ENCODE measurements around the gene CCL28. TPM values are rescaled to one million over a fixed set of nuclear protein-coding genes. Genes with fewer than 3 reads are reported as not detected.
A peak's percentile ranks its signal among the peaks of the same experiment; 100 is the strongest.

CCL28 gene
- total and polyA plus RNA-seq, 9 of the 15 experiments (the other 6 are each of a cell fraction or from before 2014, with no cell fraction given) = not detected

DNA sequence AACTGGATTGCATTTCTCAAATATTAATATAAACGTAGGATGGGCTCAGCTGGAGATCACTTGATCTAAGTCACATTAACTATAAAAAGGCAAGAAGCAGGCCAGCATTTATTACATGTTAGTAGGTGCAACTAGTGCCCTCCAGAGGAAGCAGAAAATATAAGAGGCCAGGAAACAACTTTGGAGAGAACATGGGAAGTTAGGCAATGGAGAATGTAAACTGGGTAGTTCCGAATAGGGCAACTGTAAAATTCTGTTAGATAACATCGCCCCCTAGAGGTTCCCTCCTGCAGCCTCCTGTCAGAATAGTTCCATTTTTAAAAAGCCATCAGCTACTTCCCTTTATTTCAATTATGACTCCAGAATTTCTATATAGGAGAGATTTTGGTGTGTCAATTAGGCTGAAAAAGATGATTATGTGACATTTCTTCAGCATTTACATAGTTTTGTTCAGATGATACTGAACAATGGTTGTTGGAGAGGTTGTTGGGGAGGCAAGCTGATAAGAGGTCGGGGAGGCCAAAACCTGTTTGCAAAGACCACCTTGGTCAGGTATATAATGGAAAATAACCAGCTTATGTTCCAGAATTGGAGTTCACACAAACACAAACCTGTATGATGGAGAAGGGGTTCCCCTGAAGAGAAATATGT, 22.4 kb downstream of the CCL28 start (continued):
- TF ChIP-seq MXI1 (IDR thresholded peaks at IDR 0.05; ENCODE audit: low read depth, low read length) = no peak
- no peak for TF ChIP-seq ZNF561 (CRISPR knock-in tag; conservative IDR thresholded peaks at IDR 0.05)
- TF ChIP-seq, protein P1, sequence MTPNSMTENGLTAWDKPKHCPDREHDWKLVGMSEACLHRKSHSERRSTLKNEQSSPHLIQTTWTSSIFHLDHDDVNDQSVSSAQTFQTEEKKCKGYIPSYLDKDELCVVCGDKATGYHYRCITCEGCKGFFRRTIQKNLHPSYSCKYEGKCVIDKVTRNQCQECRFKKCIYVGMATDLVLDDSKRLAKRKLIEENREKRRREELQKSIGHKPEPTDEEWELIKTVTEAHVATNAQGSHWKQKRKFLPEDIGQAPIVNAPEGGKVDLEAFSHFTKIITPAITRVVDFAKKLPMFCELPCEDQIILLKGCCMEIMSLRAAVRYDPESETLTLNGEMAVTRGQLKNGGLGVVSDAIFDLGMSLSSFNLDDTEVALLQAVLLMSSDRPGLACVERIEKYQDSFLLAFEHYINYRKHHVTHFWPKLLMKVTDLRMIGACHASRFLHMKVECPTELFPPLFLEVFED (CRISPR knock-in tag; conservative IDR thresholded peaks at IDR 0.05) = no peak
- TF ChIP-seq GATAD2B (IDR thresholded peaks at IDR 0.05; ENCODE audit: borderline replicate concordance) = no peak
- TF ChIP-seq ZNF311 (CRISPR knock-in tag; IDR thresholded peaks at IDR 0.05) = no peak
- TF ChIP-seq MYNN (IDR thresholded peaks at IDR 0.05) = no peak
- no peak for TF ChIP-seq MYNN (CRISPR knock-in tag; IDR thresholded peaks at IDR 0.05)
- no peak for TF ChIP-seq ZFP30 (CRISPR knock-in tag; IDR thresholded peaks at IDR 0.05; ENCODE audit: borderline replicate concordance)
- no peak for TF ChIP-seq RUNX1 (IDR thresholded peaks at IDR 0.05; ENCODE audit: low read depth)
- TF ChIP-seq ELF1 (tag; IDR thresholded peaks at IDR 0.05) = no peak
- TF ChIP-seq ELF2 (CRISPR knock-in tag; IDR thresholded peaks at IDR 0.05) = no peak
- TF ChIP-seq BRF1 (IDR thresholded peaks at IDR 0.05; ENCODE audit: borderline replicate concordance, extremely low read depth, insufficient read length) = no peak
- TF ChIP-seq ZC3H8 (IDR thresholded peaks at IDR 0.05) = no peak
- TF ChIP-seq MAZ (CRISPR knock-in tag; conservative IDR thresholded peaks at IDR 0.05 in 1 of 2, IDR thresholded peaks at IDR 0.05 in 1 of 2) = peak in 1 of 2 experiments; percentile 51; a peak in 2 of 4 replicates
- TF ChIP-seq STAT5A (IDR thresholded peaks at IDR 0.05; ENCODE audit: borderline replicate concordance, low read length) = no peak
- TF ChIP-seq NFE2L1 (tag; IDR thresholded peaks at IDR 0.05; ENCODE audit: borderline replicate concordance, low read depth) = no peak
- TF ChIP-seq, protein P2, sequence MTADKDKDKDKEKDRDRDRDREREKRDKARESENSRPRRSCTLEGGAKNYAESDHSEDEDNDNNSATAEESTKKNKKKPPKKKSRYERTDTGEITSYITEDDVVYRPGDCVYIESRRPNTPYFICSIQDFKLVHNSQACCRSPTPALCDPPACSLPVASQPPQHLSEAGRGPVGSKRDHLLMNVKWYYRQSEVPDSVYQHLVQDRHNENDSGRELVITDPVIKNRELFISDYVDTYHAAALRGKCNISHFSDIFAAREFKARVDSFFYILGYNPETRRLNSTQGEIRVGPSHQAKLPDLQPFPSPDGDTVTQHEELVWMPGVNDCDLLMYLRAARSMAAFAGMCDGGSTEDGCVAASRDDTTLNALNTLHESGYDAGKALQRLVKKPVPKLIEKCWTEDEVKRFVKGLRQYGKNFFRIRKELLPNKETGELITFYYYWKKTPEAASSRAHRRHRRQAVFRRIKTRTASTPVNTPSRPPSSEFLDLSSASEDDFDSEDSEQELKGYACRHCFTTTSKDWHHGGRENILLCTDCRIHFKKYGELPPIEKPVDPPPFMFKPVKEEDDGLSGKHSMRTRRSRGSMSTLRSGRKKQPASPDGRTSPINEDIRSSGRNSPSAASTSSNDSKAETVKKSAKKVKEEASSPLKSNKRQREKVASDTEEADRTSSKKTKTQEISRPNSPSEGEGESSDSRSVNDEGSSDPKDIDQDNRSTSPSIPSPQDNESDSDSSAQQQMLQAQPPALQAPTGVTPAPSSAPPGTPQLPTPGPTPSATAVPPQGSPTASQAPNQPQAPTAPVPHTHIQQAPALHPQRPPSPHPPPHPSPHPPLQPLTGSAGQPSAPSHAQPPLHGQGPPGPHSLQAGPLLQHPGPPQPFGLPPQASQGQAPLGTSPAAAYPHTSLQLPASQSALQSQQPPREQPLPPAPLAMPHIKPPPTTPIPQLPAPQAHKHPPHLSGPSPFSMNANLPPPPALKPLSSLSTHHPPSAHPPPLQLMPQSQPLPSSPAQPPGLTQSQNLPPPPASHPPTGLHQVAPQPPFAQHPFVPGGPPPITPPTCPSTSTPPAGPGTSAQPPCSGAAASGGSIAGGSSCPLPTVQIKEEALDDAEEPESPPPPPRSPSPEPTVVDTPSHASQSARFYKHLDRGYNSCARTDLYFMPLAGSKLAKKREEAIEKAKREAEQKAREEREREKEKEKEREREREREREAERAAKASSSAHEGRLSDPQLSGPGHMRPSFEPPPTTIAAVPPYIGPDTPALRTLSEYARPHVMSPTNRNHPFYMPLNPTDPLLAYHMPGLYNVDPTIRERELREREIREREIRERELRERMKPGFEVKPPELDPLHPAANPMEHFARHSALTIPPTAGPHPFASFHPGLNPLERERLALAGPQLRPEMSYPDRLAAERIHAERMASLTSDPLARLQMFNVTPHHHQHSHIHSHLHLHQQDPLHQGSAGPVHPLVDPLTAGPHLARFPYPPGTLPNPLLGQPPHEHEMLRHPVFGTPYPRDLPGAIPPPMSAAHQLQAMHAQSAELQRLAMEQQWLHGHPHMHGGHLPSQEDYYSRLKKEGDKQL (CRISPR knock-in tag; IDR thresholded peaks at IDR 0.05; ENCODE audit: borderline replicate concordance) = no peak
- no peak for TF ChIP-seq CTCFL (IDR thresholded peaks at IDR 0.05; ENCODE audit: borderline replicate concordance, insufficient read depth, low read depth, low read length, poor library complexity, severe bottlenecking)
- no peak for TF ChIP-seq ZFP36 (IDR thresholded peaks at IDR 0.05; ENCODE audit: low read depth, low read length, partially characterized antibody)
